DND-41 (cell line): ENCODE data around the gene RNF123.

Source experiments
- ATAC-seq: fragments of 200-7000 bp; cut with Tn5 transposase; 3 replicates; pipeline ENCODE4 v1.9.1; 2021; ENCODE audit warnings: low read depth; ENCODE audit not compliant: insufficient read depth
- DNase-seq: peaks from one replicate; pipeline ENCODE4 v3.0.0-alpha.2; 2020
- H2AFZ ChIP-seq: 2 replicates; pipeline ENCODE4 v1.6.0; 2012; ENCODE audit warnings: low read depth, low read length
- H3K27ac ChIP-seq: 2 replicates; pipeline ENCODE4 v1.5.1; 2012; ENCODE audit warnings: low read length, inconsistent platforms
- H3K27me3 ChIP-seq: fragments of 200-600 bp; sonication (generic); 2 replicates; pipeline ENCODE4 v1.6.0; 2012; ENCODE audit warnings: low read length, mild to moderate bottlenecking, inconsistent platforms; ENCODE audit not compliant: insufficient read depth, poor library complexity
- H3K36me3 ChIP-seq: 2 replicates; pipeline ENCODE4 v1.5.1; 2012; ENCODE audit warnings: low read length, inconsistent platforms; ENCODE audit not compliant: insufficient read depth
- H3K4me1 ChIP-seq: 2 replicates; pipeline ENCODE4 v1.5.1; 2012; ENCODE audit warnings: mild to moderate bottlenecking, low read length; ENCODE audit not compliant: insufficient read depth
- H3K4me2 ChIP-seq: 2 replicates; pipeline ENCODE4 v1.6.0; 2012; ENCODE audit warnings: mild to moderate bottlenecking, moderate library complexity, low read length, inconsistent platforms; ENCODE audit not compliant: insufficient read depth
- H3K4me3 ChIP-seq, 2 experiments: fragments of 200-600 bp in 1 of 2; shearing (Covaris generic) in 1 of 2; 2 replicates each; pipeline ENCODE4 v1.5.1; 2012 to 2016; ENCODE audit warnings: inconsistent platforms in 2 of 2, low read length in 2 of 2, mild to moderate bottlenecking in 2 of 2, low read depth in 1 of 2, moderate library complexity in 1 of 2
- H3K79me2 ChIP-seq: 2 replicates; pipeline ENCODE4 v1.6.0; 2012; ENCODE audit warnings: low read length, inconsistent platforms; ENCODE audit not compliant: insufficient read depth
- H3K9ac ChIP-seq: 2 replicates; pipeline ENCODE4 v1.6.0; 2012; ENCODE audit warnings: low read depth, mild to moderate bottlenecking, inconsistent platforms, low read length, moderate library complexity
- H3K9me3 ChIP-seq: 2 replicates; pipeline ENCODE4 v1.5.1; 2012; ENCODE audit warnings: low read length, moderate library complexity, mild to moderate bottlenecking, inconsistent platforms; ENCODE audit not compliant: insufficient read depth, severe bottlenecking
- H4K20me1 ChIP-seq: 2 replicates; pipeline ENCODE4 v1.6.0; 2012; ENCODE audit warnings: low read length; ENCODE audit not compliant: insufficient read depth
- CTCF ChIP-seq: IDR thresholded peaks from 2 replicates; pipeline ENCODE4 v1.5.1; 2012; ENCODE audit warnings: borderline replicate concordance, low read length, moderate library complexity, mild to moderate bottlenecking; ENCODE audit not compliant: poor library complexity, severe bottlenecking; ENCODE audit errors: extremely low read depth
- EZH2 ChIP-seq: IDR thresholded peaks from 3 replicates; pipeline ENCODE4 v1.6.1; 2012; ENCODE audit warnings: borderline replicate concordance, low read depth, mild to moderate bottlenecking, moderate library complexity, low read length, inconsistent platforms; ENCODE audit not compliant: severe bottlenecking

The RNF123 gene

DNA sequence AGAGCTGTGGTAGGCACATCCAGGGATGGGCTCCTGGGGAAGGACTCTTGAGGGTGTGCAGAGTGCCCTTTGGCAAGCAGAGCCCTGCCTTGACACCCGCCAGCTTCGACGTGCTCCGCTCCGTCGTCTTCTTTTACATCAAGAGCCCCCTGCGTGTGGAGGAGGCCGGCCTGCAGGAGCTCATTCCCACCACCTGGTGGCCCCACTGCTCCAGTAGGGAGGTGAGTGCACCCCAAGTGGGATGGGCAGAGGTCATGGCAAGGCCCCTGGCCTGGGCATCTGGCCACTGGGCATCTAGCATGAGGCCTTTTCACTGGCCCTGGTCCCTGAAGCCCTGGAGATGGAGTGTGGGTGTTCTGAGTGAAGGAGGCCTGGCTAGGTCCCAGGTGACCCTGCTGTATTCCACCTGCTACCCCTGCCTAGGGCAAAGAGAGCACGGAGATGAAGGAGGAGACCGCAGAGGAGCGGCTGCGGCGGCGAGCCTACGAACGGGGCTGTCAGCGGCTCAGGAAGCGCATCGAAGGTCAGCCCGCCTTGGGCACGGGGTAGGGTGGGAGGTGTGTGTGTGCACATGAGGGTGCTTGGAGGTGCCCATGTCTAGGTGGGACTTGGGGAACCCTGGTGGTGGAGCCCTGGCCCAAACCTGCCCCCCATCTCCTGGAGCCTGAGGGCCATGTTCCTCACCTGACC, 12.2 kb downstream of the RNF123 start:
- Histone ChIP-seq H3K4me1 (no peaks in the 10 kb centered on the region), H4K20me1 (peaks cover 4% of the 10 kb centered on the region; the same call in 1 of the 2 replicates), H2AFZ (no peak overlapping the region), H3K9me3 (no peaks in the 10 kb centered on the region), H3K27ac (no peak overlapping the region), H3K9ac (no peak overlapping the region), H3K27me3 (no peaks in the 10 kb centered on the region), H3K36me3 (peaks cover 75% of the 10 kb centered on the region), H3K4me3 (no peak overlapping the region), H3K4me2 (no peak overlapping the region), H3K79me2 (no peaks in the 10 kb centered on the region)
- DNase-seq, result no peak
- ATAC-seq, result no peak
- TF ChIP-seq EZH2 (no peak), CTCF (peak; percentile 52)

DNA sequence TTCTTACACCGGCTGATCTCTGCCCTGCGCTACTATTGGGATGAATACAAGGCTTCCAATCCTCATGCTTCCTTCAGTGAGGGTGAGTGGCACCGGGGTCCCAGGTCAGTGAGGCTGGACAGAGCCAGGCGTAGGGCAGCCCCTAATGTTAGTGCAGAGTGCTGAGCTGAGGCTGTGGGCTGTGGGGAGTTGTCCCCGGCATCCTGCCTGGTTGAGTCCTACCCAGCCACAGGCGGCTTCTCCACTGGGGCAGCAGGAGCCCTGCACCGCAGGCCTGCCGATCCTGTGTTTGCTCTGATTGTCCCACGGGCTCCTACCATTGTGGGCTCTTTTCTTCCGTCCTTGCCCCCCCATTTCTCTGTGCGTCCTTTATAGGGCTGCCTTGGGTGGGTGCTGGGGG, 13.3 kb downstream of the RNF123 start:
- Histone ChIP-seq H3K27me3 (no peaks in the 10 kb centered on the region), H3K36me3 (peaks cover 80% of the 10 kb centered on the region), H2AFZ (no peak overlapping the region), H4K20me1 (peaks cover 4% of the 10 kb centered on the region; the same call in 1 of the 2 replicates), H3K27ac (no peak overlapping the region), H3K9ac (no peak overlapping the region), H3K9me3 (no peaks in the 10 kb centered on the region), H3K4me2 (no peak overlapping the region), H3K79me2 (no peaks in the 10 kb centered on the region), H3K4me1 (no peaks in the 10 kb centered on the region), H3K4me3 (no peak overlapping the region)
- TF ChIP-seq EZH2, result no peak
- TF ChIP-seq CTCF, result no peak
- DNase-seq (no peak), ATAC-seq (no peak)

DNA sequence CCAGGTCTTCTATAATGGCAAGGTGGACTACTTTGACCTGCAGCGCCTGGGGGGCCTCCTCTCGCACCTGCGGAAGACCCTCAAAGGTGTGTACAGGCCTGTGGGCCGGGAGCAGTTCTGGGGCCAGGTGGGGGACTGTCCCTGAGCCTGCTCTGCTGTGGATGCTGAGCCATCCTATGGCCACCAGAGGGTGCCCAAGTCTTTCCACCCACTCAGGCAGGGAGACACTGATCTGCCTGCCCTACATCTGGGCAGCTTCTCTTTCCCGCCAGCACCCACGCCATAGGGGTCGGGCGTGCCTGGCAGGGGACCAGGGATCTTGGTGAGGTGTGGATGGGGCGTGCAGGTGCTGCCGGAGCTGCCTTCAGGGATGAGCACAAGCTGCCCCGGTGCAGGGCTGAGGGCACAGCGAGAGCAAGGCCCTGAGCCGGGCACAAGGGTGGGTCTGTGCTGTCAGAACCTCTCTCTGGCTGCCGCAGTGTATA, 14.1 kb downstream of the RNF123 start:
- H3K27ac ChIP-seq, result no peak overlapping the region
- H2AFZ ChIP-seq, result no peak overlapping the region
- H3K9ac ChIP-seq, result no peak overlapping the region
- peak; percentile 98 for ATAC-seq
- peaks cover 4% of the 10 kb centered on the region; the same call in 1 of the 2 replicates for H4K20me1 ChIP-seq
- no peak overlapping the region for H3K4me2 ChIP-seq
- no peak for TF ChIP-seq EZH2
- peak; percentile 94 for TF ChIP-seq CTCF
- H3K27me3 ChIP-seq, result no peaks in the 10 kb centered on the region
- H3K4me1 ChIP-seq, result no peaks in the 10 kb centered on the region
- peaks cover 73% of the 10 kb centered on the region for H3K36me3 ChIP-seq
- peak; percentile 74 for DNase-seq
- H3K9me3 ChIP-seq, result no peaks in the 10 kb centered on the region
- no peak overlapping the region for H3K4me3 ChIP-seq
- H3K79me2 ChIP-seq, result no peaks in the 10 kb centered on the region
